NOMO-1 treated with DMSO at 0.1 percent for 48 hours (cell line): ENCODE measurements around the gene LHFPL6.
A peak's percentile ranks its signal among the peaks of the same experiment; 100 is the strongest.

Source experiments
- DNase-seq: peaks from one replicate; lab custom pipeline; 2025; ENCODE audit not compliant: unreplicated experiment; lab: John Stamatoyannopoulos, UW

The LHFPL6 gene

DNA sequence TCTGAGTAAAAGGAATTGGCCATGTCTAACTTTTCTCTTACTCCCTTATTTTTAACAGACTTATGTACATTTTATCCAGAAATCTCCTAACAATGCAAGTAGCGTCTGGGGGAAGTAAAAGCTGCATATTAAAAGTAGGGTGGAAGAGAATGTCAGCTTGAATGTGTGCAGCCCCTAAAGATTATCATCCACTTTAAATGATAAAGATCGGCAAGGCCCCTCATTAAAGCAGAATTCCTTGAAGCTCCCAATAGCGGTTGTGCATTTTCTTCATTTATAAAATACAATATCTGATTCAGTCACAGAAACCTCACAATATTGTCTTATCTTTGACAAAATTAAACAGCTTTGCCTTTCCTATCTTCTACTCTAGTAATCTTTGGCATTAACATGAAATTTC is 184.6 kb downstream of the LHFPL6 start:
- no peak for DNase-seq

DNA sequence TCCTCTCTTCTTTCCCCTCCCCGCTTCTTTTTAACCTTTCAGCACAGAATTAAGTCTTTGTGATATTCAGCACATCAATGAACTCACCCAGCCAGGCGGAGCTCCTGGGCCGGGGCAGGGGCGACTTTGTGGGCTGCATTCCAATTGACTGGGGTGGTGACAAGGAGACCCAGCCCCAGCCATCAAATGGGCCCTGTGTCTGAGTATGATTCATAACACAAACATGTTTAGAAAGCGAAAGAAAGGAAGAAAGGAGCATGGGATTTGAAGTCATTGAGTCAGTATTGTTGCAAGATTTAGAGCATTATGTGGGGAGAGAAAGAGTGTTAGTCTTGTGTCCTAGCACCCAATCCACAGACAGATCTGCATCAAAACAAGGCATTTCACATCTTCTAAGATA is 185.3 kb downstream of the LHFPL6 start:
- DNase-seq, result no peak

- no peak for DNase-seq
These were observed 185.9 kb downstream of the LHFPL6 start for GRCh38 chr13:39417131-39417530.

- no peak for DNase-seq
These were observed 187.8 kb downstream of the LHFPL6 start for GRCh38 chr13:39415008-39415802.

- no peak for DNase-seq
These were observed 188.7 kb downstream of the LHFPL6 start for GRCh38 chr13:39414339-39414738.

DNA sequence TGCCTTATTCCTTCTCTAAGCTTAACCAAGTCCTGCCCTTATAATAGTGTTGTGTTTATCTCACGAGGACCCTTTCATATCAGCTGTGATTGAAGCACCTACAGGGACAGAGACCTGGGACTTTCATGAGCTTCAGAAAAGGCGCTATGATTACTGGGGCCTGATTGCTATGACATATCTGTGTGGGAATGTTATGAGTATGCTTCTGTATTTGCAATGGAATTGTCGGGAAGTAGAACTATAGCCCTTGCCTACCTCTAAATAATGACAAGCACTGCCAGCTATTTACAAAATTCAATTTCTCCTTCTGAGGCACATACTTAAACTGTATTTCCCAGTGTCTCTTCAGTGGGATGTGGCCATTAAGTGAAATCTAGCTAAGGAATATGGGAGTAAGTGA is 191.5 kb downstream of the LHFPL6 start:
- DNase-seq, result no peak

DNA sequence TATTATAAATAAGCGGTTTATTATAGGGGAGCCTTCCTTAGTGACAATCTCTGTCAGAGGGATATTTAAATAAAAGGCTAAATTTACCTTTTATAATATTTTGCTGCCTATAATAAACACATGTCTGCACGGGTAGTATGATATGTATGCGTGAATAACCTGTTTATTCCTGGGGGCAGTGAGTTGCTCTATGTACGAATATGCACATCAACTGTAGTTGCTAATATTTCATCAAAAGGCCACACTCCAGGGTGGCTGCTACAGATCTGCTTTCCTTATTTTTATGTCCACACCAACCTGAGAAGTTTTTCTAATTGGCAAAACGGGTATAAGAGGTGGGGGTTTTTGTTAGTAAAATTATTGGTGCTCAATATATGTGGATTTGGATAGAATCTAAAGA is 192.0 kb downstream of the LHFPL6 start:
- DNase-seq, result no peak

DNA sequence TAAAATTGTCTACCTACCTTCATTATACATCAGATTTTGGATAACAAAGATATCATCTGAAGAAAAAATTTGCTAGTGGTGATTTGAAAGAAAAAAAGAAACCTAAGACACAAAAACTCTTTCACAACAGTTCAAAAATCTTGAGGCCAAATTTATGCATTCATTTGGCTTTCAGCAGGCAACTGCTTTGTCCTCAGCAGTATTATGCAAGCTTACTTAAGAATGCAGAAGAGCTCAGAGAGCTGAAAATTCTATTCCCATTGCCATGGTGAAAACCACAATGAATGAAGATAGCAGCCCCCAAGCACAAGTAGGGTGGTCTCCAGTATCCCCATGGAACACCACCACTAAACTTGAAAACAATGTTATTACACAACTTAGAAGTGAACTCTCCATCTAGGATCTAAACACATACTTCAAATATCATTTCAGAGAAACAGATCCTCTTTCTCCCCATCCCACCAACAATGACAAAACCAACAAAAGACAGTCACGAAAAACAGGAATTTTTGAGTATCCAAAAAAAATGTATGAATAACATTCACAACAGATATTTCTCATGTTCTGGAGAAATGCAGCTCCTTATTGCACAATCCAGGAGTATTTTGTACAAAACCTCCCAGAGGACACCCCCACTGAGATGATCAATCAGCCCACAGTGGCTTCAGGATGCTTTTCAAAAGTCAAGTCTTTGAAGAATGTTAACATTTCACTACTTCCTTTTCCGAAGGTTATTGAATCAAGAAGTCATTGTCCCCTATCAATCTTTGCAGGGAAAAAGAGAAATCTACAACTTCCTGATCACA is 192.7 kb downstream of the LHFPL6 start:
- peak; percentile 26 for DNase-seq

- DNase-seq, result no peak
These were observed 194.5 kb downstream of the LHFPL6 start for GRCh38 chr13:39408512-39408911.

DNA sequence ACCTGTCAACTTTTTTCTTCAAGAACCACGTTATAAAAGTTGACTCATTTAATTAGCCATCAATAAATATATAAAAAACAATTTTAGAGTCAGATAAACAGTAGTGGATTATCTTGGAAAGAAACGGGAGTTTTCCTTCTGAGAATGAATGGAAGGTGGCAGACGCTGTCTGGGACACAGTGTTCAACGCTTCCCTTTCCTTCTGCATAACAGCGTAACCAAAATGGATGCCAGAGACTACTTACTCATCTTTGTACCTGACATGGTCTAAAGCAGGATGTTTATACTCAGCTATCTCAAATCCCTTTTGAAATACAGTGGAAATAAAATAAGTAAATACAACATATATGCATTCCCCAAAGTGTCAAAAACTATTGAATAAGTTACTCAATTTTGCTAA is 195.2 kb downstream of the LHFPL6 start:
- no peak for DNase-seq

GRCh38 chr13:39407138-39407537 is 195.9 kb downstream of the LHFPL6 start:
- DNase-seq, result no peak

- DNase-seq, result no peak
These were observed 196.3 kb downstream of the LHFPL6 start for GRCh38 chr13:39406688-39407087.

DNA sequence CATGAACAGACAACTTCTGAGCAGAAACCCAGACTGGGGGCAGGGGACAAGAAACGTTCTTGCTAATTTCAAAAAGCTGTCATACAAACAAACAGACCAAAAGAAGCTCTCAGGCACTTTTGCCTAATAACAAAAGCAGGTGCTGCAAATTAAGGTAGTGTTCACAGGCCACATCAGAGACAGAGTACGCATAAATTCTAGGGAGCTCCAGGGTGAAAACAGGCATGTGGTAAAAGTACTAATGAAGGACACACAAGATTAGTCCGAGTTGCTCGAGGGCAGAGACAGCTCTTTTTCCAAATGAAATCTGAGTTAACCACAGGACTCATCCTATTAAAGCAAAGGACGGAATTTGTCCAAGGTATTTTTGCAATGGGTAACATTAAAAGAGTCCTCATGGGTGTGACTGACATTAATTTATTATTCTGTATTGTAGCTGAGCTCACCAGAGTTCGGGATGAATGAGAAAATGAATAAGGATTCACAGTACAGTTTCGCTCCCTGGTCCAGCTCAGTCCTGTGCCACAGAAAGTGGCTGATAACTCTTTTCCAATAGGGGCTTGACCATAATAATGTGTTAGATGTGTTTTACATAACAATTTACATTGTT is 197.3 kb downstream of the LHFPL6 start:
- no peak for DNase-seq

DNA sequence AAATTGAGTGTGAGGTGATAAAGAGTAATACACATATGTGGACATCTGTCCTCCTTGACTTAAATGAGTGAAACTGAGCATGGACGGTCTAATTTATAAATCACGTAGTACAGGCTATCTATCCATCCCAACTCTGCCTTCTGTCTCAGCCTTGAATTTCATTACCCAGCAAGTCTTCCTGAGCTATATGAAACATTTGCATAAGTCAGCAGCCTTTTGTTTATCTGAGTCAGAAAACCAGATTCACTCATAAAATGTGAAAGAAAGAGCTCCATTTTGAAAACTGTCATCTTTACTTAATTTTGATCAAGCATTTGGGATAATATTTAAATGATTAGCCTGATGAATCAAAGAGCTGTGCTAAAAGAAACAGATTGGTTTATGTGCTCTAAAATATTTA is 197.9 kb downstream of the LHFPL6 start:
- no peak for DNase-seq

DNA sequence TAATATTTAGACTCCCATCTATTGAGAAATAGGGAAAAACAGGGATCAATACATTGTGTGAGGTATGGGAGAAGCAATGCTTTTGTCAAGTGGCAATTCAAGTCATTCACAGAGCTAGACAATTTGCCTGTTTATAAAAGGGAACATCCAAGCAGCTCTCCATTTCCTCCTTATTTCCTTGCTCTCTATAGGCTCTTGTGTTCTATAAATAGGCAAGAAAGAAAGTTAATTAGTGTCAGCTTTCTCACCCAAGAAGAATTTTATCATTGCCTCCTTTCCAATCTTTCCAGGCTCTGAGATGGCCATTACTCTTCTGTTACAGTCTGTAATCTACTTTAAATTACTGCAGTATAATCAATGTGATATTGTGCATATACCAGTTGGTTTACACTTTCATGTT is 199.9 kb downstream of the LHFPL6 start:
- DNase-seq, result no peak

DNA sequence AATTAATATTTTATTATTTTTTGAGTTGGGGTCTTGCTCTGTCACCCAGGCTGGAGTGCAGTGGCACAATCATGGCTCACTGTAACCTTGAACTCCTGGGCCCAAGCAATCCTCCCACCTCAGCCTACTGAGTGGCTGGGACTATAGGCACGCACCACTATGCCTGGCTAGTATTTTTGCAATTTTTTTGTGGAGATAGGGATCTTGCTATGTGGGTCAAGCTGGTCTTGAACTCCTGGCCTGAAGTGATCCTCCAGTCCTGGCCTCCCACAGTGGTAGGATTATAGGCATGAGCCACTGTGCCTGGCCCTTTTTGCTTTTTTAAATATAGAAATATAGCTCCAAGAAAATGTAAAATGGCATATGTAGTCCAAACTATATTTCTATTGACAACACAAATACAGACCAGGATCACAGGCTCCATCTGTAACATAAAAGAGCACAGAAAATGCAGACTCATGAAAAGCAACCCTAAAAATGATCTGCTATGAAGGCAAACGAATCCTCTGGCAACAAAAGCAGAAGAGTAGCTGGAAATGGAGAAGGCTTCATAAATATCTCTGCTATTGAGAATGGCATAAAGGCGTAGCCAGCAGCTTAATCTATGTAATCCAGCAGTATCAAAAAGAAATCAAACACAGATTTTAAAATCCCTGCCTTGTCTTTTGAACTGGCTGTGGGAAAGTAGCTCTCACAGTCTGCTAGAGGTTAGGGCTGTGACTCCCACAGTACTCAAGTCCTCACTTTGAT is 200.6 kb downstream of the LHFPL6 start:
- no peak for DNase-seq

- DNase-seq, result no peak
These were observed 201.2 kb downstream of the LHFPL6 start for GRCh38 chr13:39401756-39402155.

DNA sequence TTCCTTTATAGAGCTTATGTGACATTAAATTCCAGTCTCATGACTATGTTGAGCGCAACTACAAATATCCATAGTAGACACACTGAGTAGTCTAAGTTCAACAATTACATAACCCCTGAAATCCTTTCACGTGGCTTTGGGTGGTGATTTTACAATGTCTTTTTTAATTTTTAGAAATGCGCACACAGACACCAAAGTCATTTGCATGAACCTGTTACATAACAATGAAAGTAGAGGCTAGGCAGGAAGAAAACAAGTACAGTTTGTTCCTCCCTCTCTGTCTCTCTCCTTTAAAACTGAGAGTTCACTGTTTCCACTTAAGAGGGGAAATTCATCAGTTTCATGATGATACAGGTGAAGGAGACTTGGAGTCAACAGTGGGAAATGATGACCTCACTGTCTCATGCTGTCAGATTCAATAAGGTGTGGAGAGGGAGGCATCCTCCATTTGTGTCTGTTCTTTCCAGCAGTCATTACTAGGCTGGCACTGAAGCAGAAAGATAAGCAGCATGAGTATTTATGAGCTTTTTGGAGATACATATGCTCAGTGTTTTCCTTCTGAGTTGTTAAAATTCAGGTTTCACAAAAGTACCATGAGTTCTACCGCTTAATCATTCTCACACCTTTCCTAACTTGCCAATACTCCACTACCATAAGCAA is 201.8 kb downstream of the LHFPL6 start:
- no peak for DNase-seq

GRCh38 chr13:39399102-39399501 is 203.9 kb downstream of the LHFPL6 start:
- DNase-seq, result no peak

GRCh38 chr13:39397896-39398265 is 205.1 kb downstream of the LHFPL6 start:
- no peak for DNase-seq
